ENCODE results near the gene EXOC3.
A peak's percentile ranks its signal among the peaks of the same experiment; 100 is the strongest.

EXOC3 gene

GRCh38 chr5:466661-467310 is 23.8 kb downstream of the EXOC3 start:
- no peaks in the 10 kb centered on the region for H3K9me3 ChIP-seq (ENCODE audit: severe bottlenecking)
- no peak overlapping the region for H3K4me3 ChIP-seq (ENCODE audit: low read depth, low read length)
- peaks cover 55% of the 10 kb centered on the region for H3K36me3 ChIP-seq
- no peak for TF ChIP-seq CTCF (IDR thresholded peaks at IDR 0.05; ENCODE audit: low read depth, low read length)
- H3K27me3 ChIP-seq (ENCODE audit: insufficient read depth, low read depth, severe bottlenecking), result no peaks in the 10 kb centered on the region
- no peak overlapping the region for H3K27ac ChIP-seq
- peak; percentile 7 for DNase-seq

GRCh38 chr5:468401-468800 is 25.4 kb downstream of the EXOC3 start:
- no peak for TF ChIP-seq CTCF (IDR thresholded peaks at IDR 0.05; ENCODE audit: low read depth, low read length)

GRCh38 chr5:469752-470483 is 26.9 kb downstream of the EXOC3 start:
- DNase-seq, result peak; percentile 11
- H3K9me3 ChIP-seq (ENCODE audit: severe bottlenecking), result no peaks in the 10 kb centered on the region
- peaks cover 1% of the 10 kb centered on the region for H3K27me3 ChIP-seq (ENCODE audit: insufficient read depth, low read depth, severe bottlenecking)
- TF ChIP-seq CTCF (IDR thresholded peaks at IDR 0.05; ENCODE audit: low read depth, low read length), result peak; percentile 30; the same call in 1 of the 2 replicates
- H3K36me3 ChIP-seq, result peaks cover 46% of the 10 kb centered on the region
- no peak overlapping the region for H3K4me3 ChIP-seq (ENCODE audit: low read depth, low read length)
- no peak overlapping the region for H3K27ac ChIP-seq

More at GRCh38 chr5:468401-468800, 25.4 kb downstream of the EXOC3 start:
- no peaks in the 10 kb centered on the region for H3K27me3 ChIP-seq (ENCODE audit: insufficient read depth, low read depth, severe bottlenecking)
- H3K4me3 ChIP-seq (ENCODE audit: low read depth, low read length), result no peak overlapping the region
- H3K36me3 ChIP-seq, result peaks cover 48% of the 10 kb centered on the region
- peak; percentile 4 for DNase-seq
- H3K9me3 ChIP-seq (ENCODE audit: severe bottlenecking), result no peaks in the 10 kb centered on the region
- no peak overlapping the region for H3K27ac ChIP-seq

GRCh38 chr5:470961-471749 is 28.2 kb downstream of the EXOC3 start:
- peak; percentile 8 for DNase-seq
- Histone ChIP-seq H3K36me3 (peaks cover 42% of the 10 kb centered on the region), H3K4me3 (ENCODE audit: low read depth, low read length) (no peak overlapping the region), H3K27ac (no peak overlapping the region), H3K9me3 (ENCODE audit: severe bottlenecking) (no peaks in the 10 kb centered on the region), H3K27me3 (ENCODE audit: insufficient read depth, low read depth, severe bottlenecking) (peaks cover 12% of the 10 kb centered on the region)
- TF ChIP-seq CTCF (IDR thresholded peaks at IDR 0.05; ENCODE audit: low read depth, low read length), result no peak

GRCh38 chr5:471750-472058 is 28.7 kb downstream of the EXOC3 start:
- Histone ChIP-seq H3K9me3 (ENCODE audit: severe bottlenecking) (no peaks in the 10 kb centered on the region), H3K36me3 (peaks cover 37% of the 10 kb centered on the region), H3K4me3 (ENCODE audit: low read depth, low read length) (peak overlapping the region; percentile 93), H3K27ac (peak overlapping the region; percentile 98), H3K27me3 (ENCODE audit: insufficient read depth, low read depth, severe bottlenecking) (peaks cover 15% of the 10 kb centered on the region)
- no peak for TF ChIP-seq CTCF (IDR thresholded peaks at IDR 0.05; ENCODE audit: low read depth, low read length)
- no peak for DNase-seq

Measured in WERI-Rb-1 (cell line).